ENCODE results near the gene SELE.

SELE gene, protein sequence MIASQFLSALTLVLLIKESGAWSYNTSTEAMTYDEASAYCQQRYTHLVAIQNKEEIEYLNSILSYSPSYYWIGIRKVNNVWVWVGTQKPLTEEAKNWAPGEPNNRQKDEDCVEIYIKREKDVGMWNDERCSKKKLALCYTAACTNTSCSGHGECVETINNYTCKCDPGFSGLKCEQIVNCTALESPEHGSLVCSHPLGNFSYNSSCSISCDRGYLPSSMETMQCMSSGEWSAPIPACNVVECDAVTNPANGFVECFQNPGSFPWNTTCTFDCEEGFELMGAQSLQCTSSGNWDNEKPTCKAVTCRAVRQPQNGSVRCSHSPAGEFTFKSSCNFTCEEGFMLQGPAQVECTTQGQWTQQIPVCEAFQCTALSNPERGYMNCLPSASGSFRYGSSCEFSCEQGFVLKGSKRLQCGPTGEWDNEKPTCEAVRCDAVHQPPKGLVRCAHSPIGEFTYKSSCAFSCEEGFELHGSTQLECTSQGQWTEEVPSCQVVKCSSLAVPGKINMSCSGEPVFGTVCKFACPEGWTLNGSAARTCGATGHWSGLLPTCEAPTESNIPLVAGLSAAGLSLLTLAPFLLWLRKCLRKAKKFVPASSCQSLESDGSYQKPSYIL

DNA sequence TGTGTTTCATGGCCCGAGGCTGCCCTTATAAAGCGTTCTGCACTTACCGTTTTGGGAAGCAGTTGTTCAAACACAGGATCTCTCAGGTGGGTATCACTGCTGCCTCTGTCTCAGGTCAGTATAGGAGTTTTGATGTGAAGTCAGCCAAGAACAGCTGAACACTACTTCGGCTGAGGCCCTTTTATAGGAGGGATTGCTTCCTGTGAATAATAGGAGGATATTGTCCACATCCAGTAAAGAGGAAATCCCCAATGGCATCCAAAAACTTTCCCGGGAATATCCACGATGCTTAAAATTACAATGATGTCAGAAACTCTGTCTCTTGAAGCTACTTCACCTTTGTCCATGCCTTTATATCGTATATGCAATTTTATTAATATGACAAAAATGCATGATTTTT lies at the start of gene SELE:
Gene SELE (minus strand): TSS at position 156 of the 400 bp plus-strand sequence. CDS start 467 bp downstream, outside the sequence.
- no peaks in the 10 kb centered on the region for H3K27me3 Mint-ChIP-seq (ENCODE audit: low read depth, poor library complexity)
- H3K9me3 Mint-ChIP-seq = no peaks in the 10 kb centered on the region
- H3K27ac Mint-ChIP-seq = no peak within 1 kb of the TSS
- no peak within 1 kb of the TSS for H3K4me3 Mint-ChIP-seq
- H3K4me1 Mint-ChIP-seq = no peaks in the 10 kb centered on the region
- H3K36me3 Mint-ChIP-seq (ENCODE audit: low read depth) = no peaks in the 10 kb centered on the region
- TF ChIP-seq, protein P1, sequence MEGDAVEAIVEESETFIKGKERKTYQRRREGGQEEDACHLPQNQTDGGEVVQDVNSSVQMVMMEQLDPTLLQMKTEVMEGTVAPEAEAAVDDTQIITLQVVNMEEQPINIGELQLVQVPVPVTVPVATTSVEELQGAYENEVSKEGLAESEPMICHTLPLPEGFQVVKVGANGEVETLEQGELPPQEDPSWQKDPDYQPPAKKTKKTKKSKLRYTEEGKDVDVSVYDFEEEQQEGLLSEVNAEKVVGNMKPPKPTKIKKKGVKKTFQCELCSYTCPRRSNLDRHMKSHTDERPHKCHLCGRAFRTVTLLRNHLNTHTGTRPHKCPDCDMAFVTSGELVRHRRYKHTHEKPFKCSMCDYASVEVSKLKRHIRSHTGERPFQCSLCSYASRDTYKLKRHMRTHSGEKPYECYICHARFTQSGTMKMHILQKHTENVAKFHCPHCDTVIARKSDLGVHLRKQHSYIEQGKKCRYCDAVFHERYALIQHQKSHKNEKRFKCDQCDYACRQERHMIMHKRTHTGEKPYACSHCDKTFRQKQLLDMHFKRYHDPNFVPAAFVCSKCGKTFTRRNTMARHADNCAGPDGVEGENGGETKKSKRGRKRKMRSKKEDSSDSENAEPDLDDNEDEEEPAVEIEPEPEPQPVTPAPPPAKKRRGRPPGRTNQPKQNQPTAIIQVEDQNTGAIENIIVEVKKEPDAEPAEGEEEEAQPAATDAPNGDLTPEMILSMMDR (IDR thresholded peaks at IDR 0.05) = no peak
- no peak for DNase-seq

DNA sequence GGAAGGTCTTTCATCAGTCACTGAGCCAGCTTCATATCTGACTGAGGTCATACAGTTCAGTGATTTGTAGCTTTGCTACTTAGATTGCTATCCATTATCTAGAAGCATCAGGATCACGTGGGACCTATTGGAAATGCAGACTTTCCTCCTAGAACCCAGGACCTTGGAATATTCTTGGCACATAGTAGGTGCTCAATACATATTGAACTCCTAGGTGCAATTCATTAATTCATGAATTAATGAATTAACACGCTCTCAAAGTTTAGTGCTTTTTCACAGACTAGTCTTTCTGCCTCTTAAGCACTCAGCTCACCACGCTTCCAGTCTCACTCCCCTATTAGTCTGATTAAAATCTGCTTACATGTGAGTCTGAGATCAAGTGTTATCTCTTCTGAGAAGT lies 48.7 kb upstream of the SELE start:
- DNase-seq = no peak
- Mint-ChIP-seq H3K27ac (no peak overlapping the region), H3K27me3 (ENCODE audit: low read depth, poor library complexity) (peaks cover 13% of the 10 kb centered on the region), H3K9me3 (peaks cover 15% of the 10 kb centered on the region), H3K4me1 (no peaks in the 10 kb centered on the region), H3K36me3 (ENCODE audit: low read depth) (no peaks in the 10 kb centered on the region), H3K4me3 (no peak overlapping the region)
- TF ChIP-seq, protein P1 (IDR thresholded peaks at IDR 0.05) = no peak

DNA sequence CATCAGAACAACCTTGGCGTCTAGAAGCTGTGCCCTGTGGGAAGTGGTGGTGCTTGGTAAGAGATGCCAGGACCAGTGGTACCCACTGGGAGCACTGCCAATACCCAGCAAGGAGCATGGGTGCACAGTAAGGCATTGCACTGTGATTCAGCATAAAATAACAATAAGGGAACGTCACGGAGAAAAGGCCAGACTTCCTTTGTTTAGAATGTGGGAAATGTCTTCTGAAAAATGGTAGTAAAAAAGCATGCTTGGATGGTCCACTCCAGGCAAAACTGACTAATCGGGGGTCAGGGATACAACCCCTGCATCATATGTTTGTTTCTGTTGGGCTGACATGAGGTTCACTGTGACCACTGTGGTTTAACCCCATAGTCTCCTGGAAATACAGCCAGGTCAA lies 46.1 kb upstream of the SELE start:
- Mint-ChIP-seq H3K27me3 (ENCODE audit: low read depth, poor library complexity) (peaks cover 4% of the 10 kb centered on the region), H3K27ac (no peak overlapping the region), H3K36me3 (ENCODE audit: low read depth) (no peaks in the 10 kb centered on the region), H3K4me1 (no peaks in the 10 kb centered on the region), H3K4me3 (no peak overlapping the region), H3K9me3 (peaks cover 6% of the 10 kb centered on the region)
- TF ChIP-seq, protein P1 (IDR thresholded peaks at IDR 0.05) = no peak
- no peak for DNase-seq

DNA sequence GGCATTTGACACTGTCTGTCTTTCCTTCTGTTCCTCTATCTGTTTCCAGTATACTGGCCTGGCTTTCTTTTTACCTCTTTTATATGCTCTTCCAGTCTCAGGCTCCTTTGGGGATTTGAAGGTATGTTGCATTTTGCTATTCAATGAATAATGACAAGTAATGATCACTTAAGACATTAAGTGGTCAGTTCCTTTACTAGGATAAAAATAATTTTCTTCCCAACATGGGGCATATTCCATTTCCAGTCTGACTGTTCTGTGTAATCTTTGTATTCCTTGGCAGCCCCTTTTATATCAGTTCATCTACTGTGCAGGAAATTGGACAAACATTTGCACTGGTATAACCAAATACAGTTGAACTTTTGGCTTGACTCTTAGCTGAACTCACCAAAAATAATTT lies 45.3 kb upstream of the SELE start:
- no peaks in the 10 kb centered on the region for H3K36me3 Mint-ChIP-seq (ENCODE audit: low read depth)
- no peak overlapping the region for H3K4me3 Mint-ChIP-seq
- TF ChIP-seq, protein P1 (IDR thresholded peaks at IDR 0.05) = no peak
- H3K27me3 Mint-ChIP-seq (ENCODE audit: low read depth, poor library complexity) = peaks cover 4% of the 10 kb centered on the region
- H3K4me1 Mint-ChIP-seq = no peaks in the 10 kb centered on the region
- DNase-seq = no peak
- no peaks in the 10 kb centered on the region for H3K9me3 Mint-ChIP-seq
- no peak overlapping the region for H3K27ac Mint-ChIP-seq

DNA sequence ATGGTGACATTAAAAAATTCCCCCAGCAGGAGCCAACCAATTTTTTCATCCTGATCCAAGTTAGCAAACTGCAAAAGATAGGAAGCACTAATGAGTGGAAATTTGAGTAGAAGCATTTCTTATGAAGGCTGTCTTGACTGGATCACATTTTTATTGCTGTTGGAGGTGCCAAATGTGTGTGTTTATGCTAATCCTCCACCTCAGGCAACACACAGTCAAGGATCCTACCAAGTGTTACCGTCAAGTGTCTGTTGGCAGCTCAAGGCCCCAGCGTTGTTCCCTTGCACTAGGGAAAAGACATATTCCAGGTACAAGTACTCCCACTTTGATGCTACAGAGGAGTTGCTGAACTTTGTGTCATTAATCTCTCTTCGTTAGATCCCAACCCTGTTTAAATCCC lies 42.6 kb upstream of the SELE start:
- H3K27me3 Mint-ChIP-seq (ENCODE audit: low read depth, poor library complexity) = peaks cover 4% of the 10 kb centered on the region
- no peaks in the 10 kb centered on the region for H3K4me1 Mint-ChIP-seq
- no peaks in the 10 kb centered on the region for H3K36me3 Mint-ChIP-seq (ENCODE audit: low read depth)
- no peak overlapping the region for H3K27ac Mint-ChIP-seq
- no peak overlapping the region for H3K4me3 Mint-ChIP-seq
- TF ChIP-seq, protein P1 (IDR thresholded peaks at IDR 0.05) = no peak
- no peak for DNase-seq
- H3K9me3 Mint-ChIP-seq = no peaks in the 10 kb centered on the region
